ENCODE results near the gene MYBPH. TPM values are rescaled to one million over a fixed set of nuclear protein-coding genes. Genes with fewer than 3 reads are reported as not detected.

The MYBPH gene
- polyA plus RNA-seq, 10 donors: 136 to 473 (median 236) TPM

DNA sequence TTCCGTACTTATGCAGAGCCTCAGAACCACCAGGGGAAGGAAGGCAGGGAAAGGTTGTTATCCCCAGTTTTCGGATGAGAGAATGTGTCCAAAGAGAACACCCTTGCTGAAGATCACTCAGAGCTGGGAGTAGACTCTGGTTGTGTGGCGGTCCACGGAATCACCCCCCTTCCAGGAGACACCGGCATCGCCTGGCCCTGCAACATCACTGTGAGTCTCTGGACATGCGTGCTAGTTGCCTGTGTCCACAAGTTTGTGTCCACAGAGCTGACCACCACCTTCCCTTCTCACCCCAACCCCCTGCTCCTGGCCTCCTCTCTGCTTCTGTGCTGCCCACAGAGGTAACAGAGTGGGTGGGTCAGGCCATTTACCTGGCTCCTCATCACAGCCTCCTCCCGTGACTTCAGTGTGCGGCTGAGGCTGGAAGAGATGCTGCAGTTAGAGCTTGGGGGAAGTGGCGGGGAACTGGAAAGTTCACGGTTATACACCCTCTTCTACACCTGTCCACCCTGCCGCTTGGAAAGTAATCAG is 7.3 kb downstream of the MYBPH start:
- DNase-seq: no peak

GRCh38 chr1:203167913-203168200 is 7.8 kb downstream of the MYBPH start:
- DNase-seq: no peak

- no peak for DNase-seq
These were observed 8.4 kb downstream of the MYBPH start for GRCh38 chr1:203167026-203167912.

GRCh38 chr1:203166192-203166940 is 9.3 kb downstream of the MYBPH start:
- DNase-seq: no peak

DNA sequence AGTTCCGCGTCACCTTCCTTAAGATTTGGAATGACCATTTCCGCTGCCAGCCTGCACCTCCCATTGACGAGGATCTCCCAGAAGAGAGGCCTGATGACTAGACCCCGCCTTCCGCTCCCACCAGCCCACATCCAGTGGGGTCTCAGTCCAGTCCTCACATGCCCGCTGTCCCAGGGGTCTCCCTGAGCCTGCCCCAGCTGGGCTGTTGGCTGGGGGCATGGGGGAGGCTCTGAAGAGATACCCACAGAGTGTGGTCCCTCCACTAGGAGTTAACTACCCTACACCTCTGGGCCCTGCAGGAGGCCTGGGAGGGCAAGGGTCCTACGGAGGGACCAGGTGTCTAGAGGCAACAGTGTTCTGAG is 9.8 kb downstream of the MYBPH start:
- no peak for DNase-seq

GRCh38 chr1:203165101-203165799 is 10.4 kb downstream of the MYBPH start:
- DNase-seq: no peak

- DNase-seq: no peak
These were observed 11.6 kb downstream of the MYBPH start for GRCh38 chr1:203163891-203164635.

- DNase-seq: no peak
These were observed 13.2 kb downstream of the MYBPH start for GRCh38 chr1:203162403-203162802.

DNA sequence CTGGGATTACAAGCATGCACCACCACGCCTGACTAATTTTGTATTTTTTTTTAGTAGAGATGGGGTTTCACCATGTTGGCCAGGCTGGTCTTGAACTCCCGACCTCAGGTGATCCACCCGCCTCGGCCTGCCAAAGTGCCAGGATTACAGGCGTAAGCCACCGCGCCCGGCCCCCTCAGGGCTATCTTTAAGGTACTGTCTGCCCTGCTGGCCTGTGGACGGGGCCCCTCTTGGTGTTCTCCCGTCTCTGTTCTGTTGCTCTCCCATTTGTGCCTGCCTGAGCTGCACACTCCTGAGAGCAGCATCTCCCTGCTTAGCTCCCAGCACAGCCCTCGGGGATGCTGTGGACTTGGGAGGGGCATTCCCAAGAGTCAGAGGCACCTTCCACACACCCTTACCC is 13.9 kb downstream of the MYBPH start:
- DNase-seq: no peak

DNA sequence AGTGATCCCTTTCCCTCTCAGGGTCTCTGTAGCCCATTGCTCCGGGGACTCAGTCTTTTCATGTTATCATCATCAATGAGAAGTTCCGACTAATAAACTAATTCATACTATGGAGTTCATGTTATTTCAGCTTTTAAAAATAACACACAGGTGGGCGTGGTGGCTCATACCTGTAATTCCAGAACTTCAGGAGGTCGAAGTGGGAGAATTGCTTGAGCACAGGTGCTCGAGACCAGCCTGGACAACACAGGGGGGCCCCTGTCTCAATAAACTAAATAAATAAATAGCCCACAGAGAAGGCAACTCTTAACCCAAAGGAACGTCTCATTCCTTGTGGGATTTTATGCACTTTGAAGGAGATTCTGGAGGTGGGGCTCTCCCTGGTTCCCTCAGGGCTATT is 14.5 kb downstream of the MYBPH start:
- no peak for DNase-seq

- DNase-seq: no peak
These were observed 15.8 kb downstream of the MYBPH start for GRCh38 chr1:203159844-203160243.

- no peak for DNase-seq
These were observed 16.5 kb downstream of the MYBPH start for GRCh38 chr1:203158960-203159665.

DNA sequence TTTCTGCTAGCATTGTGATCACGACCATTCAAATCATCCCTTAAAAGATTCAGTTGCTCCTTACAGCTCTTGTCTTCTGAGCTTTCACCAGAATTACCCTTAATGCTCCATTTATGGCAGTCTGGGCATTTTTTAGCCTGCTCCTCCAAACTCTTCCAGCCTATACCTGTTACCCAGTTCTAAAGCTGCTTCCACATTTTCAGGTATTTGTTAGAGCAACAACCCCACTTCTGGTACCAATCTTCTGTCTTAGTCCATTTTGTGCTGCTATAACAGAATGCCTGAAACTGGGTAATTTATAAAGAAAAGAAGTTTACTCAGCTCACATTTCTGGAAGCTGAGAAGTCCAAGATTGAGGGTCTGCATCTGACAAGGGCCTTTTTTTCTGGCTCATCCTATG is 17.2 kb downstream of the MYBPH start:
- no peak for DNase-seq

DNA sequence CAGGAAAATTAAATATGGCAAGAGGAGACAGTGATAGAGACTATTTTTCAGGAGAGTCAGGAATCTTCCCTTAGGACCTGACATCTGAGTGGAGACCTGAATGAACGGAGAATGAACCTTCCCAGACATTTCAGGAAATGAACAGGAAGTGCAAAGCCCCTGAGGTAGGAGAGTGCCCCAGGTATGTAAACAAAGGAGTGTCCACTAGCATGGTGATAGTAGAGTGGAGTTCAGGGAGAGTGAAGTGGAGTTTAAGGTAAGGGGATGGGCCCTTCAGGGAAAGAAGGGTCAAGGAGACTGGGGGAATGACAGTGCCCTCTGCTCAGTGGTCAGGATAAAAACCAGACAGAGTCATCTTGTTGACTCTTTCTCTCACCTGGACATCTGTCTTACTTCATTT is 19.3 kb downstream of the MYBPH start:
- no peak for DNase-seq

DNA sequence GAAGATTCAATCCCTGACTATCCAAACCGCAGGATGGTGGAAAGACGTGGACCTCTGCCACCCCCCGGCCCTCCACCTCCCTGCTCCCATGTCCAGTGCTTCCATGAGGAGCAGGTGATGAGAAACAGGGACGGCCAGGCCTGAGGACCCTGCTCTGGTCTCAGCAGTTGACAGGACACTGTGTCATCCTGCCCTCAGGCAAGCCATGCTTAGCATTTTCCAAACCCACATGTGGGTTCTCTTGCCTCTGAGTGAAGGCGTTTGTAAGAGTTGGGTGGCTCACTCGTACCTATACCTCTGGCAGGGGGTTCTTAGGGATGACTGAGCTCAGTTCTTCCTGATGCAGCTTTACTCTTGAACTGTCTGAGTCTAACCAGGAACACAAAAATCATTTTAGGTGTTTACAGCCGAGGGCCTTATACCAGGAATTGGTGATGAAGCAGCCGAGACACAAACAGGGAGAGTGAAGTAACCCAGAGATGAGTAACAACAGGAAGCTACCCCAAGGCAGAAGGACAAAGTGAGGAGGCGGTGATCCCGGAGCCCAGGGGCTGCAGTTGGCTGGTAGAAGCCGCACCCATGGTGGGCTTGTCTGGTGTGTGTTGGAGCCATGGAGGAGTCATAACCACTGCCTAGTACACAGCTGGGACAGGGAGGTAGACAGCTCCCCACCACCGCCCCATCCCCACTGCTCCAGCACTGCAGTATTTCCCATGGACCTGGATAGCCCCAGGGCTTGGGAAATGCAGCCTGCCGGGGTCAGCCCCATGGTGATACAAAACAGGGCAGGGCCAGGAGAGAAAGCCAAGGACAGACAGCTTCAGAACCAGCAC is 21.4 kb downstream of the MYBPH start:
- no peak for DNase-seq

- DNase-seq: no peak
These were observed 22.3 kb downstream of the MYBPH start for GRCh38 chr1:203153051-203153988.

- no peak for DNase-seq
These were observed 23.2 kb downstream of the MYBPH start for GRCh38 chr1:203152158-203153034.

All from muscle of back (tissue), 11 donors.